Umbilical cord (tissue), 2 donors: ENCODE measurements around the gene CHCHD5. TPM values are rescaled to one million over a fixed set of nuclear protein-coding genes. Genes with fewer than 3 reads are reported as not detected.
"Not testable (repeated sequence)": the region's sequence is repeated elsewhere in the genome, so short reads cannot be mapped to it uniquely, and the experiment has no call there.

Experiments used
- DNase-seq: peaks from one replicate; pipeline ENCODE4 v3.0.0-alpha.2; 2015; ENCODE audit warnings: low spot score
- total RNA-seq: library from RNA; depleted of rRNA; stranded (reverse); fragments of >200 nt; gene quantifications from one replicate; pipeline ENCODE4 v1.2.3, GENCODE V29; 2014; ENCODE audit warnings: low replicate concordance; ENCODE audit not compliant: insufficient read depth

The CHCHD5 gene, protein sequence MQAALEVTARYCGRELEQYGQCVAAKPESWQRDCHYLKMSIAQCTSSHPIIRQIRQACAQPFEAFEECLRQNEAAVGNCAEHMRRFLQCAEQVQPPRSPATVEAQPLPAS
- total RNA-seq: 5.5 TPM

DNA sequence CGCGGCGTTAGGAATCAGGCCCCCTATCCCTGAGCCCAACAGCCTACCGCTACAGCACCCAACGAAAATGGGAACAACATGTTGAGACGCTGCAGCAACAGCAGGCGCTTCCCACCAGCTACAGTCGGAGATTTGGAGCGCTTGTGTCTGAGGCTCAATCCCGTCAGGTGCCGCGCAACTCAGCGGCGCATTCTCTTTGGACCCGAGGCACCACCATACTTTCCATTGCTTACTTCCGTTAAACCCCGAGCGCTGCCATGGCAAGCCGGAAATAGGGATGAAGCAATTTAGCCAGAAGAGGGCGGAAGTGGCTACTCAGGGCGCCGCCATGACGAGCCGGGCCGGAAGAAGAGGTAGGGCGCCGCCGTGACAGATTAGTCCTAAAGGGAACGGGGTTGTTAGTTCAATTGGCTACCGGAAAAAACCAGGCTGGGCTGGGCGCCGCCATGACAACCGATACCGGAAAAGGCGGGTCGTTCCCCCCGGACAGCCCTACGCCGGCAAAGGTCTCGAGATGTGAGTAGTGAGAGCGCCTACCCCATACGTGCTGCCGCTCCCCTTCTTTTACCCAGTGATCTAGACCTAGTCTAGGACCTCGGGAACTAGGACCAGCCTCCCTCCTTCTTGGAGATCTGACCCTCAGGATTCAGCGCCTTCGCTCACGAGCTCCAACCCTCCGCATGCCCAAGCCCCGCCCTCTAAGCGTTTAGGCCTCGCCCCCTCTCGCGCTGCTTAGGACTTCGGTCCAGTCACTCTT lies at the start of gene CHCHD5:
TSS of gene CHCHD5 (plus strand) at position 476 of the 757 bp plus-strand sequence. CDS start at position 515, 39 bp downstream.
- peak; percentile 98 for DNase-seq

DNA sequence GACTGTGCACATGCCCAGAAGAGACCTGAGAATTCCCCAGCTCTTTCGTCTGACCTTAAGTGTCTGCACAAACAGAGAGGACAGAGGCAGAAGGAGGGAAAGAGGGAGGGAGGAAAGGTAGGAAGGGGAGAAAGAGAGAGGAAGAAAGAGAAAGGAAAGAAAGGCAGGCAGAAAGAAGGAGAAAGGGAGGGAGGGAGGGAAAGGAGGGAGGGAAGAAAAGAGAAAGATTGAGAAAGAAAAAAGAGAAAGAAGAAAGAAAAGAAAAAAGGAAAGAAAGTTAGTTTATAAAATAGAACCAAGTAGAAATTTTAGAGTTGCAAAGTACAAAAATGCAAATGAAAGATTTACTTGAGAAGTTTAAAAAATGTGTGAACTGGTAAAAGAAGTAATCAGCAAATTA lies 49.6 kb upstream of the CHCHD5 start:
- DNase-seq: no peak

DNA sequence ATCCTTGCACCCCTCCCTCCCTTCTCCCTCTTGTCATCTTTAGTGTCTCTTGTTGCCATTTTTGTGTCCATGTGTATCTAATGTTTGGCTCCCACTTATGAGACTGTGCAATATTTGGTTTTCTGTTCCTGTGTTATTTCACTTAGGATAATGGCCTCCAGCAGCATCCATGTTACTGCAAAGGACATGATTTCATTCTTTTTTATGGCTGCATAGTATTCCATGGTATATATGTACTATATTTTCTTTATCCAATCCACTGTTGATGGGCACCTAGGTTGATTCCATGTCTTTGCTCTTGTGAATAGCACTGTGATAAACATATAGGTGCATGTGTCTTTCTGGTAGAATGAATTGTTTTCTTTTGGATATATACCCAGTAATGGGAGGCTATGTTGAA lies 47.7 kb upstream of the CHCHD5 start:
- DNase-seq: not testable (repeated sequence)

DNA sequence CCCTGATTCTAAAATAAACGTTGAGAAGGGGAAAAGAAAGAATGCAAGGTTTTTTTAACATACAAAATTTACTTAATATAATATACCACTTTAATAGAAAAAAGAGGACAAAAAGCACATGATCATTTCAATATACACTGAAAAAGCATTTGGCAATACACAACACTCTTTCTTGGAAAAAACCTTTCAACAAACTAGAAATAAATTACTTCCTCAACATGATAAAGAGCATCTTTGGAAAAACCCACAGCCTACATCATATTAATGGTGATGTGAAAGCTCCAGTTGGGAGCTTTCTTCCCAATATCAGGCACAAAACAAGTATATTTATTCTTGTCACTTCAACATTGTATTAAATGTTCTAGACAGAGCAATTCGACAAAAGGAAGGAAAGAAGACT lies 45.1 kb upstream of the CHCHD5 start:
- DNase-seq: no peak

DNA sequence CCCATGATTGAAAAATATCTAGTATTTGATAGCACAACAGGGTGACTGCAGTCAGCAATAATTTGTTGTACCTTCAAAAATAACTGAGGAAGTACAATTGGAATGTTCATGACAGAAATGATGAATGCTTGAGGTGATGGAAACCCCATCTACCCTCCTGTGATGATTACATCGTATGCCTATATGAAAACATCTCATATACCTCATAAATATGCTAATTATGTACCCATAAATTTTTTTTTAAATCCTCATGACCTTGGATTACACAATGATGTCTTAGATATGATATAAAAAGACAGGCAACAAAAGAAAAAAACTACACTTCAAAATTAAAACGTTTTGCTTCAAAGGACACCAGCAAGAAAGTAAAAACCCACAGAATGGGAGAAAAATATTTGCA lies 43.5 kb upstream of the CHCHD5 start:
- DNase-seq: no peak

DNA sequence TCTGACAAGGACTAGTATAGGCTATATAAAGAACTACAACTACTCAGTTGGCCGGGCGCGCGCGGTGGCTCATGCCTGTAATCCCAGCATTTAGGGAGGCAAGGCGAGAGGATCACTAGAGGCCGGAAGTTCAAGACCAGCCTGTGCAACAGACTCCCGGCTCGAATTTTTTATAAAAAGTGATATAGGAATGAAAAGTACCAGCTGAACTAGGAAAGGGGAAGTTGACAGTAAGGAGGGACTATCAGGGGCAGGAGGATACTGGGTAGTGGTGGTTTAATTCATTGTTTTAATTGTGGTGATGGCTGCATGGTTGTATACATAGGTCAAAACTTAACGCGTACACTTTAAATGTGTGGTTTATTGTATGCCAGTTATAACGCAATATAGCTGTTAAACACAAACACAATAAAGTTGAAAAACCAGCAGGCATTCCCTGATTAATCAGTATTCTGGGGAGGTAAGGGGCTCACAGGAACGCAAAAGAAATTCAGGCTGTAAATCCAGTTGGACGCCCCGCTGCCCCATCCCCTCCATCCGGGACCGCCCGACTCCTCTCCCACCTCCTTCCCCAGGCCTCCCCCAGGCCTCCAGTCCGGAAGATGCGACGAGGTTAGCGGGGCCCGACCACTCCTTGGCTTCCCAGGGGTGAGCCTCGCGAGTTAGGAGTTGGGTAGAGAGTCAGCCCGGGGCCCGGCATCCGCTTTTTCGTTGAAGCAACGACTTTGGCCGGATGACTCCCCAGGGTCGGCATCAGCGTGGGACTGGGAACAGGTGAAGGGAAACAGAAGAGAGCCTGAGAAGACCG lies 42.9 kb upstream of the CHCHD5 start:
- DNase-seq: peak; percentile 87

DNA sequence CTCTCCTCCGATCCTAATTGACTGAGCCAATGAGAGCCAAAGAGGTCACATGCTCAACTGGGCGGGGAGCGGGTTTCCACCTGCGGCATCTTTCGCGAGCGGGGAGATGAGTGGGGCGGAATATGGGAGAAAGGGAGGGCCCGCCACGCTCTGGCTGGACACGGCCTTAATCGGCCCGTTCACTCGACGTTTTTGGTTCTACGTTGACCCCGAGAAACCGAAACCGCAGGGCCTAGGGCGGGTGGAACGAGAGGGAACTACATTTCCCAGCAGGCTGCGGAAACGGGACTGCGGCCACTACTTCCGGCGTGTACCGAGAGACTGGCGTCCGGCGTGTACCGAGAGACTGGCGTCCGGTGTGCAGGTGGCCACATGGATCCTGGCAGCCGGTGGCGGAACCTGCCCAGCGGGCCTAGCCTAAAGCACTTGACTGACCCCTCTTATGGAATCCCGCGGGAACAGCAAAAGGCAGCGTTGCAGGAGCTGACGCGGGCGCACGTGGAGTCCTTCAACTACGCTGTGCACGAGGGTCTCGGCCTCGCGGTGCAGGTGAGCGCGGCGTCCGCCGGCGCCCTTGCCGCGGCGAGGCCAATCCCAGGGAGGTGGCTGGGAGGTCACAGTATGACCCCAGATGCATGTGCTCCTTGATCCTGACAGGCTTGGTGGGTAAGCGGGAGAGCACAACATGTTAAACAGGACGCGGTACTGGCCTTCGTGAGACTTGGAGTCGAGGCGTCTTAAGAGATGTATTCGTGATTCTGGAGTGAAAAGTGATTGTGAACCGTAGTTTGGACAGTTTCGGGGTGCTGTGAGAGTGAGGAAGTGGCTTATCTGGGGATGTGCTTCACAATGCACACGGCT lies 42.1 kb upstream of the CHCHD5 start, which contains the start of gene POLR1B:
TSS of gene POLR1B (plus strand) at position 343 of the 861 bp plus-strand sequence. CDS start at position 373, 30 bp downstream.
- peak; percentile 91 for DNase-seq

DNA sequence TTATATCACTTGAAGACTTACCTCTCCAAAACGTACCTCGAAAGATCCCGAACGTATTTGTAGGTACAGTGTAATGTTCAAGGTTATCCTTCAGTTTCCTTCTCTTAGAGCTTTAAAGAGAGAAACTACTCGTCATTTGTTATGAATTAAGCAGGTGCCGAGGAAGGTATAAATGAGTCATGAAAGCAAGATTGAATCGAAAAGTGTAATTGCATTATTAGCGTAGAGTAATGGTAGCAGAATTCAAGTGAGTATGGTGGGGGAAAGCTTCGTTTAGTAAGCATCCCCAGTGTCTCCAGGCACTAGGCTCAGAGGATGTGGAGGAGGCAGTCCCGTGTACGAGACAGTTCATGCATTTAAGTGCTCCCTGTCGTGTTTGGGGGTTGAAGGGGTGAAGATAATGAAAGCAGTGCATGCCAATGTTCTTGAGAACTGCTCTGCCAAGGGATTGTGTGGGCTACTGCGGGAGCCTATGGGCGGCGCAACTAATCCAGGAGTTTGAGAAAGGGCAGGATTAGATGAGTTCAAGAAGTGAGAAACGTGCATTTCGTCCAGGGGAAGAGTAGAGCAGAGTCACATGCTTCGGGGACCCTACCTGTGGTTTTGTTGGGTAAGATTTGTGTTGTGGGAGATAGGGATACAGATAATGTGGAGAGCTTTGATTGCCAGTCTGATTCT lies 41.3 kb upstream of the CHCHD5 start:
- no peak for DNase-seq

DNA sequence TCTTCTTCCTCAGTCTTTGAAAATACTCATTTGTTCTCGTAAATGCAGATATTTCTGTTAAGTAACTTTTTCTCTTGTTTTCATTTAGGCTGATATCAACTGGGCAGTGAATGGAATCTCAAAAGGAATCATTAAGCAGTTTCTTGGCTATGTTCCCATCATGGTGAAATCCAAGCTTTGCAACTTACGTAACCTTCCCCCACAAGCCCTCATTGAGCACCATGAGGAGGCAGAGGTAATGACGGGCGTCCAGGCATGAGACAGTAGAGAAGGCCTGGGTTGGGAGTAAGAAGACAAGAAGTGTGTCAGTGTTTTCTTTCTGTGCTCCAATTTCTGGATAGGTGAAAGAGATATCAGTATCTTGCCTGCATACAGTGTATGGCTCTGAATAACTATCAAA lies 37.1 kb upstream of the CHCHD5 start:
- no peak for DNase-seq

DNA sequence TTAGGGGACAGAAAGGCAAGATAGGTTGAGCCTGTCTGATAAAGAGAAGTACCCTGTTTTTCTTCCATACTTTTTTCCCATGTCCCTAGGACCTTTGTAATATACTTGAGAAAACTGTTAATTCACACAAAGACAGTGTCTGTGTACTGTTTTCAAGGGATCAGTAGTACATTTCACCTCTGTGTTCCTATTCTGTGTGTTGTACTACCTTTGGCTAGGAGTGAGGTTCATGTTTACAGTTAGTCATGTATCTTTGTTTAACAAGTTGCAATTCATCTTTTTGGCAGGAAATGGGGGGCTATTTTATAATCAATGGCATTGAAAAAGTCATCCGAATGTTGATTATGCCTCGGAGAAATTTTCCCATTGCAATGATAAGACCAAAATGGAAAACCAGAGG lies 35.4 kb upstream of the CHCHD5 start:
- no peak for DNase-seq

DNA sequence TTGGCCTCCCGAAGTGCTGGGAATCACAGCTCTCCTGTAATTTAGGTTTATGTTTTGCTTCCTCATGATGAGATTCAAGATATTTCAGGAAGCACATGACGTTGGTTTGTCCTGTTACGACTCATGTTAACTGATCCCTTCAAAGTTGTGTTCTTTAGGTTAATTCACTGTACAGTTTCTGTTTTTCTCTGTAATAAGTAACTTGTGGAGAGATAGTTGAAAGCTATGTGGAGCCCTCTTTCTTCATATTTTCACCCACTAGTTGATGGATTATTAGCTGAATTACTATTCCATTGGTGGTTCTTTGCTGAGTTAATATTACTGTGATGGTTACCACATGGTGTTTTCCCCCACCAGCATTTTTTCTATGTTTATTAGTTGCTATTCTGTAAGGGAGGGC lies 18.3 kb upstream of the CHCHD5 start:
- DNase-seq: no peak

DNA sequence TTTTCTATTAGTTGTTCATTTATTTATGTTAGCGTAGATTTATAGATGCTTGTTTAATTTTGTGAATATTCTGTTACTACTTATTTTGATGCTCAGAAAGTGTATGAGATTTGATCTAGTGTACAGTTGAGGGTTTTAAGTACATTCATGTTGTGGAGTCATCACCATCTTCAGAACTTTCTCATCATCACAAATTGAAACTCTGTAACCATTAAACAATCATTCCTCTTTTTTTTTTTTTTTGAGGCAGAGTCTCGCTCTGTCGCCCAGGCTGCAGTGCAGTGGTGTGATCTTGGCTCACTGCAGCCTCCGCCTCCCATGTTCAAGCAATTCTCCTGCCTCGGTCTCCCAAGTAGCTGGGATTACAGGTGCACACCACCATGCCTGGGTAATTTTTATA lies 17.9 kb upstream of the CHCHD5 start:
- not testable (repeated sequence) for DNase-seq

DNA sequence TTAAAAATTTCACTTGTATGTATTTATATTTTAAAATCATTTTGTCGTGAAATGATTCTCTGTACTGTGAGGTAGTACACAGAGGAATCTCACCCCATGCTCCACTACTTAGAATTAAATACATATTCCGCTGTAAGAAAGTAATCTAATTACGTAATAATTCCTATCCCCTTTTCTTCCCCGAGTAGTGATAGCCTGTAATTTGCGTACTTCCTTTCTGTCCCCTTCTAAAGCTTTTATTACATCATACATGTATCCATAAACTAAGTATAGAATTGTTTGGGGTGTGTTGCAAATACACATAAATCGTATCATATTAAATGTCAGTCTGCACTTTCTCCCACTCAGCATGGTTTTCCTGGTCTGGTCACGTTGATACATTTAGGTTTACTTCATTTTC lies 12.4 kb upstream of the CHCHD5 start:
- DNase-seq: no peak

DNA sequence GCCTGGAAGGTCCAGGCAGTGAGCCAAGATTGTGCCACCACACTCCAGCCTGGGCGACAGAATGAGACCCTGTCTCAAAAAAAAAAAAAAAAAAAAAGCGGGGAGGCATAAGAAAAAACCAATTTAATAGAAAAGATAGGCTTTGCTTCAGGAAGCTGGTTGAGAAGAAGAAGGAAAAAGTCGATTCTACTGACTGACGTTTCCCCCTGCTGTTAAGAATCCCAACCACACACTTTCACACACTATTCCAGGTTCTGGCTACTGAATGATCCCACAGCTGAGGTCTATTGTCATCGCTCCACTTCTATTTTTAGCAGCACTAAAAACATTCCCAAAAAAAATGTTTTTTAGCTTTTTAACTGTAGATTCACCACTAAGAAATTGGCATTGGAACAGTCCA lies 6.7 kb upstream of the CHCHD5 start:
- DNase-seq: no peak

DNA sequence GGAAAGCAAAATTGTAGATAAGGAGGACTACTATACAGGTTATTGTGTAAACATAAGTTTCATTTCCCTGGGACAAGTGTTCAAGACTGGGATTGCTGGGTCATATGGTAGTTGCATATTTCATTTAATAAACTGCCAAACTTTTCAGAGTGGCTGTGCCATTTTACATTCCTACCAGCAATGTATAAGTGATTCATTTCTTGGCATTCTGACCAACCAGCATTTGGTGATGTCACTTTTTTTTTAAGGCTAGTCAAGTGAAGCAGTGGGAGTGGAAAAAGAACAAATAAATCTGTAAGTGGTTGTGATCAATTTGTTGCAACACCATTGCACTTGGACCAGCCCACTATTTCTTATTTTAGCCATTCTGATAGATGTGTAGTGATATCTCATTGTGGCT lies 5.2 kb upstream of the CHCHD5 start:
- DNase-seq: peak; percentile 51

DNA sequence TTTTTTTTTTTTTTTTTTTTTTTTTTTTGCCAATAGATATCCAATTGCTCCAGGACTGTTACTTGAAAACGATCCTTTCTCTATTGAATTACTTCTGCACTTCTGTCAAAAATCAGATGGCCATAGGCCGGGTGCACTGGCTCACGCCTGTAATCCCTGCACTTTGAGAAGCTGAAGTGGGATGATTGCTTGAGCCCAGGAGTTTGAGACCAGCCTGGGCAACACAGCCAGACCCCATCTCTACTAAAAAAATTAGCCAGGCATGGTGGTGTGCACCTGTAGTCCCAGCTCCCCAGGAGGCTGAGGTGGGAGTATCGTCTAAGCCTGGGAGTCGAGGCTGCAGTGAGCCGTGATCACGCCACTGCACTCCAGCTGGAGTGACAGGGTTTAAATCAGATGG lies 4.3 kb upstream of the CHCHD5 start:
- DNase-seq: no peak

DNA sequence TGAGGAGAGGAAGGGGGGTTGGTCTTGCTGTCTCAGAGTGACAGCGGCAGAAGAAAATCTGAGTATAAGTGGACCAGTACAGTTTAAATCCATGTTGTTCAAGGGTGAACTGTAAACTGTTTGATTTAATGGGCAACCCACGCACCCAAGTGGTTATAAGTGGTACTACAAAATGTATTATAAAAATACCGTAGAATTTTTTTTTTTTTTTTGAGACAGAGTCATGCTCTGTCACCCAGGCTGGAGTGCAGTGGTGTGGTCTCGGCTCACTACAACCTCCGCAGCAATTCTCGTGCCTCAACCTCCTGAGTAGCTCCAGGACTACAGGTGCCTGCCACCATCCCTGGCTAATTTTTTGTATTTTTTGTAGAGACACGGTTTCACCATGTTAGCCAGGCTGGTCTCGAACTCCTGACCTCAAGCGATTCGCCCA lies 2.1 kb upstream of the CHCHD5 start:
- DNase-seq: peak; percentile 71

DNA sequence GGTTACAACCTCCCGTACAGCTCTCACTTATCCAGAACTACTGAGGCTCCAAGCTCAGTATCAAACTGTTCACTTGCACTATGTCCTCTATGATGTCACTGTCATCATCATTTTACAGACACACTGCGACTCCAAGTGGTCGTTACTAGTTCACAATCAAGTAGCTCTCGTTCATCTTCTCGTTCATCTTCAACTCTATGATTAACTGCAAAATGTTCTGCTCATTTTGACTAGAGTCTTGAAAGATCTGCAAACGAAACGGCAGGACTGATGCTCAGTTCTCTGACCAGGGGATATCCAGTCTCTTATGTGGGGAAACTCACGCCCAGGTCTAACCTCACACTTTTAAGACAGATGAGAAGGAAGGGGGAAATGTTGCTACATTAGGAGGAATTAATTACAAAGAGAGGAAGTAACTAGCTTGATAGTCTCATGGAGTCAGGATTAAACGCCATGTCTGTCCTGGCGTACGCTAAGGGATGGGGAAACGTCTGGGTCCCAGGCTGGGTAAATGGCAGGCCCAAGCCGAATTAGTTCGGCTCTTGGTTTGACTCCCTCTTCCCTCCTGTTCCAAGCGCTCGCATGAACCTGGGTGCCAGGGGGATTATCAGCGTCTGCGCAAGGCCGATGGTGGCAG lies 794 bp upstream of the CHCHD5 start:
- DNase-seq: no peak

DNA sequence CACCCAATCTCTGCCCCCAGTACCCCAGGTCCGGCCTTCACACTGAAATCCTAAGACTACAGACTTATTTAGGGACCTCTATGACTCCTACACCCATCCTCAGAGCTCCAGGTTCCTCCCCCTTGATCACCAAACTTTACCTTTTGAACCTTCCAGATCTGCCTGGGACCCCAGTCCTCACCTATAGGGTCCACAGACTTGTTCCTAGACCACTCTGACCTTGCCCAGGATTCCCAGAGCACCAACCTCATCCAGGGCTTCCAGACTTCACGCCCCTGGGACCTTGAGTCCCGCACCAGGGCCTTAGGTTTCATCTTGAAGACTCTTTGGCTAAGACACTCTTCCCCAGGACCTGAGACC lies 462 bp downstream of the CHCHD5 start:
- DNase-seq: no peak

DNA sequence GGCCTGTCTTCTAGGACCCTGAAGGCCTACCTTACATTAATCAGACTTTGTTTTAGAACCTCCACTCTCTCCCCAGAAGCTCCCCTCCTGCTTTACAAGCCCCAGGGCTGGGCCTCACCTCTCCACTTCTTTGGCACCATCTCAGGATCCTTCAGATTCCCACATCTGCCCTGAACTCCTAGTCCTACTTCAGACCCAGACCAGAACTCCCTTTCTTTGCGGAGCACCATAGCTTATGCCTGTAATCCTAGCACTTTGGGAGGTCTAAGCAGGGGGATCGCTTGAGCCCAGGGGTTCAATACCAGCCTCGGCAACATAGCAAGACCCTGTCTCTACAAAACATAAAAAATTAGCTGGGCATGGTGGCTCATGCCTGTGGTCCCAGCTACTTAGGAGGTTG lies 991 bp downstream of the CHCHD5 start:
- no peak for DNase-seq
